GM21825 (cell line): ENCODE measurements around the gene SSX2.
"Not testable (repeated sequence)": the region's sequence is repeated elsewhere in the genome, so short reads cannot be mapped to it uniquely, and the experiment has no call there.

Source experiments
- ATAC-seq: cut with Tn5 transposase; IDR thresholded peaks from one replicate; pipeline ENCODE4 v1.9.1; 2021; ENCODE audit warnings: mild to moderate bottlenecking, moderate library complexity; ENCODE audit not compliant: unreplicated experiment

Gene SSX2, protein sequence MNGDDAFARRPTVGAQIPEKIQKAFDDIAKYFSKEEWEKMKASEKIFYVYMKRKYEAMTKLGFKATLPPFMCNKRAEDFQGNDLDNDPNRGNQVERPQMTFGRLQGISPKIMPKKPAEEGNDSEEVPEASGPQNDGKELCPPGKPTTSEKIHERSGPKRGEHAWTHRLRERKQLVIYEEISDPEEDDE

DNA sequence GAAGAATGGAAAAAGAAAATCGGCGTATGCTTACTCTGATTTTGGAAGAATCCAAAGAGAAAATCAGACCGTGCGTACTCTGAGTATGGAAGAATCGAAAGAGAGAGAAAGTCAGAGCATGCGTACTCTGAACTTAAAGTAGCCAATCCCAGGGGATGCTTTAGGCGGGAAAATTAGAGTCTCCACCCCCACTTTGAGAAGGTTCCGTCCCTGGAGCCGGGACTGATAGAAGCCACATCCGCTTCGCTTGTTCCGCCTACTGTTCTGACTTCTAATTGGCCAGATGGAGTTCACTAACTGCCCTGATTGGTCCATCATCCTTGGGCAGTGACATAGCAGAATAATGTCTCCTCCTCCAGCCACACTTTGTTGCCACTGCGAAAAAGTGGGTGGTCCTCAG lies at the start of gene SSX2:
Gene SSX2, minus strand, starts transcription at position 101 of the 400 bp plus-strand sequence. CDS start 1,429 bp downstream, outside the sequence.
- not testable (repeated sequence) for ATAC-seq

DNA sequence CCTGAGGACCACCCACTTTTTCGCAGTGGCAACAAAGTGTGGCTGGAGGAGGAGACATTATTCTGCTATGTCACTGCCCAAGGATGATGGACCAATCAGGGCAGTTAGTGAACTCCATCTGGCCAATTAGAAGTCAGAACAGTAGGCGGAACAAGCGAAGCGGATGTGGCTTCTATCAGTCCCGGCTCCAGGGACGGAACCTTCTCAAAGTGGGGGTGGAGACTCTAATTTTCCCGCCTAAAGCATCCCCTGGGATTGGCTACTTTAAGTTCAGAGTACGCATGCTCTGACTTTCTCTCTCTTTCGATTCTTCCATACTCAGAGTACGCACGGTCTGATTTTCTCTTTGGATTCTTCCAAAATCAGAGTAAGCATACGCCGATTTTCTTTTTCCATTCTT lies 44.0 kb upstream of the SSX2 start, which contains the start of gene SSX2B:
Gene SSX2B, plus strand, starts transcription at position 301 of the 400 bp plus-strand sequence. CDS start 1,429 bp downstream, outside the sequence.
- not testable (repeated sequence) for ATAC-seq

DNA sequence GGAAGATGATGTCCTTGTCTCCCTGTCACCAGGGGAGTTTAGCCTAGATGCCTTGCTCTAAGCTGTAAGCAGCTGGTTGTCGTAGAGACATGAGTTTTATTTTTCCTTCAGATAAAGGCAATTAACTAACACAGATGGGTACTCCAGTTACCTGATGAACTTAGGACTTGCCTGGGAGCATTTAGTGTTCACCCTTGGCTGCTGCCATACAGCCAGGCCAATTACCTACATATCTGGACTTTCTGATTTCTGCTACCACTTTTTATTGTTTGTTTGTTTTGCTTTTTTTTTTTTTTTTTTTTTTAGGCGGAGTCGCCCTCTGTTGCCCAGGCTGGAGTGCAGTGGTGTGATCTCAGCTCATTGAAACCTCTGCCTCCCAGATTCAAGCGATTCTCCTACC lies 14.9 kb downstream of the SSX2 start:
- ATAC-seq, result not testable (repeated sequence)

DNA sequence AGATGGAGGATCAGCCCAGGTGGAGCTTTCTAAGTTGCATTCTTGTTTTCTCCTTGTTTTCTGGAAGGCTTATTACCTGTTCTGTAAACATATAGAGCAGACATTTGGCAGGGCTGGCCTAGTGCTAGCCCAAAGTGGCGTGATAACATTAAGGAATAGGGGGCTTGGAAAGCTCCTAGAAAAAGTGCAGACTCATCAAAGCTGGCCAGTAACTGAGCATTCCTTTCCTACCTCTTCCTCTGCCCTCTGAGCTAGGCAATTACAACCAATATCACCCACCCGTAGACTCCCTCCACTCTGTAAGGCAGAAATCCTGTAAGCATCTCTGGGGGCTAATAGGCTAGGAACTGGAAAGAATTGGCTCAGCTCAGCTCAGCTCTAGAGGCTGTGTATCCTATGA lies 44.8 kb downstream of the SSX2 start:
- not testable (repeated sequence) for ATAC-seq

DNA sequence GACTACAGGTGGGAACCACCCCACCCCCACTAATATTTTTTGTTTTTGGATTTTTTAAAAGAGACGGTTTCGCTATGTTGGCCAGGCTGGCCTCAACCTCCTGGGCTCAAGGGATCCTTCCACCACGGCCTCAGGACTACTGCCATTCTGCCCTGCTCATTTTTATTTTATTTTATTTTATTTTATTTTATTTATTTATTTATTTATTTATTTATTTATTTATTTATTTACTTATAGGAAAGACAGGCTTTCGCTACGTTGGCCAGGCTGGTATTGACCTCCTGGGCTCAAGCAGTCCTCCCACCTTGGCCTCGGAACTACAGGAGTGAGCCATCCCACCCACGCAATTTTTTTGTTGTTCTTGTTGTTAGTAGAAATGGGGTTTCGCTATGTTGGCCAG lies 51.5 kb downstream of the SSX2 start:
- ATAC-seq, result not testable (repeated sequence)

DNA sequence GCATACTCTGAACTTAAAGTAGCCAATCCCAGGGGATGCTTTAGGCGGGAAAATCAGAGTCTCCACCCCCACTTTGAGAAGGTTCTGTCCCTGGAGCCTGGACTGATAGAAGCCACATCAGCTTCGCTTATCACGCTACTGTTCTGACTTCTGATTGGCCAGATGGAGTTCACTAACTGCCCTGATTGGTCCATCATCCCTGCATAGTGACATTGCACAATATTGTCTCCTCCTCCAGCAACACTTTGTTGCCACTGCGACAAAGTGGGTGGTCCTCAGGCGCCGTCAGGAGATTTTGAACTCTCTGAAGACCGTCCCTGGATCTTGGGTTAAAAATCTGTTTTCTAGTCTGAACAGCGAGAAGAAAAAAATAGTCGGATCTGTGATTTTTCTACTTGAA lies 52.2 kb downstream of the SSX2 start, which contains the start of gene SSX7:
Gene SSX7, minus strand, starts transcription at position 101 of the 400 bp plus-strand sequence. CDS start 1,428 bp downstream, outside the sequence.
- not testable (repeated sequence) for ATAC-seq

DNA sequence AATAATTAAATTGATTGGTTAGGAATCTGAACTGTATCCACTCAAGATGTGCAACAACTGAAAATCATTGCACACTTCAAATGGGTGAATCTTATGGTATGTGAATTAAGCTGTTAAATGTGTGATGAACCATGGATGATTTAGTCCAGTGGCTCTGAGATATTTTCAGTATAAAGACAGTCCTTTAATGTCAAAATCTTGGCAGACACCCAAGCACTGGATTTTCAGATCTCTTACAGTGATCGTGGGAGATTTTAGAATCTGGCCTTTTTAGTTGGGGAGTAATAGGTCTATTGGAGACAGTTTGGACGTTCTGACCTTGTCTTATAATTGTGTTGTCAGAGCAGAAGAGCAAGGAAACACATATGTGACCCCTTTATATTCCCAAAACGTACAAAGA lies 56.3 kb downstream of the SSX2 start:
- ATAC-seq, result not testable (repeated sequence)

DNA sequence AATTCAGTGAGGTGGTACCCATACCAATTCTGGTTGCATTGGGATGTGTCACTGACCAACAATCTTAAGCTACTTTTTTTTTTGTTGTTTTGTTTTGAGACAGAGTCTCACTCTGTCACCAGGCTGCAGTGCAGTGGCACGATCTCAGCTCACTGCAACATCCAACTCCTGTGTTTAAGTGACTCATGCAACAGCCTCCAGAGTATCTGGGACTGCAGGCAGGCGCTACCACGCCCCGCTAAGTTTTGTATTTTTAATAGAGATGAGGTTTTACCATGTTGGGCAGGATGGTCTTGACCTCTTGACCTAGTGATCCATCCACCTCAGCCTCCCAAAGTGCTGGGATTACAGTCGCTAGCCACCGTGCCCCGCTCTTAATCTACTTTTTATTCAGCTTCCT lies 58.0 kb downstream of the SSX2 start:
- ATAC-seq, result not testable (repeated sequence)
